Measurements from ENCODE around the gene WNK3.

- no peak for TF ChIP-seq CTCF (IDR thresholded peaks at IDR 0.05)
- no peak for TF ChIP-seq EZH2 (IDR thresholded peaks at IDR 0.05; ENCODE audit: borderline replicate concordance, insufficient read depth, low read depth, low read length, poor library complexity, severe bottlenecking)
Measured at GRCh38 chrX:54397113-54397512, 39.3 kb upstream of the WNK3 start.
